ENCODE data around the gene CDCA7. TPM values are rescaled to one million over a fixed set of nuclear protein-coding genes. Genes with fewer than 3 reads are reported as not detected.
A peak's percentile ranks its signal among the peaks of the same experiment; 100 is the strongest.
"Not testable (repeated sequence)": the region's sequence is repeated elsewhere in the genome, so short reads cannot be mapped to it uniquely, and the experiment has no call there.

The CDCA7 gene
- total RNA-seq (2014; rRNA removed; shearing (Covaris generic)), result 25.1 and 27.6 TPM in 2 replicates
- polyA plus RNA-seq (2014; cell fraction: nucleus; rRNA removed), result 140 and 180 TPM in 2 replicates

DNA sequence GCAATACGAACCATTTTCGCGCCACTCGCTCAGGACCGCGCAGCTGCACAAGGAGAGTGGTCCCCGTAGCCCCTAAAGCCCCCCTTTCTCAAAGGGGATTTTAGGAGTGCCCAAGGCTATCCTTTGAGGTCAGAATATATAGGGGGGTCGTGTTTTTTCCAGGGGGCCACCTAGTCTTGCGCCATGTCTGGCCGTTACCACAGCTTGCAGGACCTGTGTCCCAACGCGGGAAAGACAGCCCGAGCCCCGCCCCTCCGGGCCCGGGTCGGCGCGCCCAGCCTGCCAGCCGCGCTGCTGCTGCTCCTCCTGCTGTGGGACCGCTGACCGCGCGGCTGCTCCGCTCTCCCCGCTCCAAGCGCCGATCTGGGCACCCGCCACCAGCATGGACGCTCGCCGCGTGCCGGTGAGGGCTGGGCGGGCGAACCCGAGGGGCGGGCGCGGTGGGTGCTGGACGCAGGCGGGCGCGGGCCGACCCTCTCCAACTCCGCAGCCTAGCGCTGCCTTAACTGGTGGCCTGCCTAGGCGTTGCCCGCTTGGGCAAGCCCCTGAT, at the start of gene CDCA7:
Gene CDCA7 (plus strand): TSS at position 291 of the 550 bp plus-strand sequence. CDS start 92 bp downstream, at position 383.
- DNase-seq (ENCODE audit: extremely low read depth, low read depth), result peak; percentile 51

DNA sequence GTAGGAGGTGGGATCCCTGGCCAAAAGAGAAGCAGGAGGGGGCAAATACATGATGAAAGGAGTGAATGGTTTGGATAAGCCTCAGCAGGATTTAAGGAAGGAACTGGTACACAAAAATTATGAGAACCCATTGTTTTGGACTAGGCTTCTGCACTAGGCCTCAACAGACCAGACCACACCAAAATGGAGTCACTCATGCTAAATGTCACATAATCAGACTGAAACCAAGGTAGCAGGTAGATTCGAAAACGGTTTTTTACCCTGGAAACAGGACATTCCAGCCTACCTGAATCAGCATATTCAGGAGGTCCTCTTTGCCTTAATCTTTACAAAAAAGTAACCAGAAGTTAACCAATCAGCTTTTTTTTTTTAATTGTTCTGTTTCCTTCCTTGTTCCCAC, 49.4 kb upstream of the CDCA7 start:
- no peak for DNase-seq (ENCODE audit: extremely low read depth, low read depth)

DNA sequence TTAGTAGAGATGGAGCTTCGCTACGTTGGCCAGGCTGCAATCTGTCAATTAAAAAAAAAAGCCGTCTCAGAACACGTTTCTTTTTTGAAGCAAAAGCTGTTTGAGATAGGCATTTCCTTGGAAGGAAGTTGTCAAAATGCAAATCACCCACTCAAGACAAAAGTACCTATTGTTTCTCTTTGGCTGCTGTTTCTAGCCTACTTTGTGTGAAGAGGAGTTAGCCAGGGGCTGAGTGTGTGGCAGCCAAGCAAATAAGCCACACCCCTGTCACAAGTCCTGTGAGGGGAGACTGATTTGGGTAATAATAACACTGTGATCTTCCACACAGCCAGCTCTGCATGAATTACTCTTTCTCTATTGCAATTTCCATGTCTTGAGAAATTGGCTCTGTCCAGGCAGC, 47.4 kb upstream of the CDCA7 start:
- DNase-seq (ENCODE audit: extremely low read depth, low read depth), result no peak

DNA sequence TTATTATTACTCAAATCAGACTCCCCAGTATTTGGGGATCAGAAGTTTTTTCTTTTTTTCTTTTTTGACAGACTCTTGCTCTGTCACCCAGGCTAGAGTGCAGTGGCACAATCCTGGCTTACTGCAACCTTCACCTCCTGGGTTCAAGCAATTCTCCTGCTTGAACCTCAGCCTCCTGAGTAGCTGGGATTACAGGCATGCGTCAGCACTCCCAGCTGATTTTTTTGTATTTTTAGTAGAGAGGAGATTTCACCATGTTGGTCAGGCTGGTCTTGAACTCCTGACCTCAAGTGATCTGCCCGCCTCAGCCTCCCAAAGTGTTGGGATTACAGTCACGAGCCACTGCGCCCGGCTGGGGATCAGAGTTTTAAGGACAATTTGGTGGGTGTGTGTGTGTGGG, 45.3 kb upstream of the CDCA7 start:
- not testable (repeated sequence) for DNase-seq (ENCODE audit: extremely low read depth, low read depth)

DNA sequence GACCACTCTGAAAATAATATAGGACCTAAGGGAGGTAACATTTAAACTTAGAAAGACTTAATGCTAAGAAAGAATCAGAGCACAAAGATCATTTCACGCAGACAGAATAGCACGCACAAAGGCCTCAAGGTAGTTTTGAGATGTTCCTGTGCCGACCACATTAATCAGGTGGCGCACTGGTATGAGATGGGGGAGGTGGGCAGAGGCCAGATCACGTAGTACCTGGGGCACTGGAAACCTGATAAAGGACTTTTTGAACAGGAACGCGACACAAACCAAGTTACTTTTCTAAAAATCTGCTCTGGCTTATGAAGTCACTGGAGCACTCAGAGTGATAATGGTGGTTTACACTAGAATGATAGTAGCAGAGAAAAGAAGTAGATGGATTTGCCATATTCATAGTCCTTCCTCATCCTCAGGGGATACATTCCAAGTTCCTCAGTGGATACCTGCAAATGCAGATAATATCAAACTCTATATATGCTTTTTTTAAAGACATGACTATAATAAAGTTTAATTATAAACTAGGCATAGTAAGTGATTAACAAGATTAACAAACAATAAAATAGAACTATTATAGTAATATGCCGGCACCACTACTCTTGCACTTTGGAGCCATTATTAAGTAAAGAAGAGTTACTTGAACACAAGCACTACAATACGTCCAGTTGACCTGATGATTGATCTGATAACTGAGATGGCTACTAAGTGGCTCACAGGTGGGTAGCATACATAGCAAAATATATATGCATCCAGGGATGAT, 42.6 kb upstream of the CDCA7 start:
- no peak for DNase-seq (ENCODE audit: extremely low read depth, low read depth)

DNA sequence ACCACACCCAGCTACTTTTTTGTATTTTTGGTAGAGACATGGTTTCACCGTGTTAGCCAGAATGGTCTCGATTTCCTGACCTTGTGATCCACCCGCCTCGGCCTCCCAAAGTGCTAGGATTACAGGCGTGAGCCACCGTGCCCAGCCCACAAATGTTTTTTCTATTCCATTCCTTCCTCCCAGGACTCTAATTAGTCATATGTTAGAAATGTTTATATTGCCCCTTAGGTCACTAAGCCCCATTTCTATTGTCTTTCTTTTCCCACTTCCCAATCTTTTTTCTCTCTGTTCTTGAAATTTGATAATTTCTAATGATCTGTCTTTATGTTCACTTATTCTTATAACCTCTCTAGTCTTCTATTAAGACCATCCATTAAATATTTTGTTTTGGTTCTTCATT, 31.3 kb upstream of the CDCA7 start:
- DNase-seq (ENCODE audit: extremely low read depth, low read depth), result no peak

DNA sequence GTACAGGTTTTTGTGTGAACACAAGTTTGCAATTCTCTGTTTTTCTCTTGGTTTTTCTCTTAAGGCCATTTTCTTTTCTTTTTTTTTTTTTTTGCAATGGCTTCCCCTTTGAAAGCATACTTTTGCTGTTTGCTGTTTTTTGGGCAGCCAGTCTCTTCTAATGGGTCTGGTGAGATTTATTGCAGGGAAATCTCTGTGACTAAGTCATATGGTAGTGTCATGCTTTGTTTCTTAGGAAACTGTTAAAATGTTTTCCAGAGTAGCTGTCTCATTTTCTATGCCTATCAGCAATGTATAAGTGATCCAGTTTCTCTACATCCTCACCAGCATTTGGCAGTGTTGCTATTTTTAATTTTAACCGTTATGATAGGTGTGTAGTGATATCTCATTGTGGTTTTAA, 27.9 kb upstream of the CDCA7 start:
- no peak for DNase-seq (ENCODE audit: extremely low read depth, low read depth)

DNA sequence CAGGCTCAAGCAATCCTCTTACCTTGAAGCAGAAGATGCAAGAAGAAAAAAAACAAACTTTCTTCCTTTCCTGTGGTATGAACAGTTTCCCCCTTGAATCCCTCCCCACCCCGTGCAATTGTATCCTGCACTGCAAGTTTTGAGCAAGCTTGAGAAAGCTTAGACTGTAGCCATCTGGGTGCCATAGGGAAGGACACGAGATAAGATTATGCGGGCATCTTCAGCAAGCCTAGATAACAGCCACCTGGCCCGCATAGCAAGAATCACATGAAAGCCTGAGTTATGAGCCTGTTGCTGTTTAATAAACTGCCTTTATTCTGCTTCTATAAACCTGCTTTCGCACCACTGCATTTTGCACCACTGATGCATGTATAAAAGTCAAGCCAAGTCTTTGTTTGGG, 27.3 kb upstream of the CDCA7 start:
- no peak for DNase-seq (ENCODE audit: extremely low read depth, low read depth)

DNA sequence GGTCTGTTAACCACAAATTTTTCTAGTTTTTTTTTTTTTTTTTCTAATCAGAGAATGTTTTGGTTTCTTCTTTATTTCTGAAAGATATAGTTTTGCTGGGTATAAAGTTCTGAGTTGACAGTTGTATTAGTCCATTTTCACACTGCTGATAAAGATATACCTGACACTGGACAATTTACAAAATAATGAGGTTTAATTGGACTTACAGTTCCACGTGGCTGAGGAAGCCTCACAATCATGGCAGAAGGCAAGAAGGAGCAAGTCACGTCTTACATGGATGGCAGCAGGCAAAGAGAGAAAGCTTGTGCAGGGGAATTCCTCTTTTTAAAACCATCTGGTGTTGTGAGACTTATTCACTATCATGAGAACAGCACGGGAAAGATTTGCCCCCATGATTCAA, 21.7 kb upstream of the CDCA7 start:
- not testable (repeated sequence) for DNase-seq (ENCODE audit: extremely low read depth, low read depth)

DNA sequence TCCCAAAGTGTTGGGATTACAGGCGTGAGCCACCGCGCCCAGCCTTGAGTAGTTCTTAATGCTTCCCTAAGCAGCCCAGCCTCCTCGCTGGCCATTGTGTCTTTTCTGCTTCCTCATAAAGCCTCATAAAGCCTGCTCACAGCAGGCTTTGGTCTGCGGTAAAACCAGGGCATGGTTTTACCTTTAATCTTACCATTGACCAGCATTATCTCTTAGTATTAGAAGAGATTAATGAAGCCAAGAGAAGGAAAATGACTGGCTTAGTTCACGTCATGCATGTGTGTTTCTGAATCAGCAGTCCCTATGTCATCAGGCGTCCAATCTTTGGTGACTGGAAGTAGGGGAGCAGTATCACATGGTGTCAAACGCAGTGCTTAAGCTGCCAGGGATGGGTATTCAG, 14.9 kb upstream of the CDCA7 start:
- DNase-seq (ENCODE audit: extremely low read depth, low read depth), result no peak

DNA sequence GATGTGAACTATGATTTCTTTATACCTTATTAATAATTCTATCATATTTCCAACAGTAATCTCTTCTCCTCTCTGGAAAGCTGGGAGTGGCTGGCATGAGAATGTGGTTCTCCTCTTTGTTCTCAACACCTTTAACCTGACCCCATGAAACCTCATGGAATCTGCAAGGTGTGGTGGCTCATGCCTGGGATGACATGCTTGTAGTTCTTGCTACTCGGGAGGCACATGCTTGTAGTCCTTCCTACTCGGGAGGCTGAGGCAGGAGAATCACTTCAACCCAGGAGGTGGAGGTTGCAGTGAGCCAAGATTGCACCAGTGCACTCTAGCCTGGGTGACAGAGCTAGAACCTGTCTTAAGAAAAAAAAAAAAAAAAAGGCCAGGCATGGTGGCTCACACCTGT, 10.8 kb upstream of the CDCA7 start:
- DNase-seq (ENCODE audit: extremely low read depth, low read depth), result no peak

DNA sequence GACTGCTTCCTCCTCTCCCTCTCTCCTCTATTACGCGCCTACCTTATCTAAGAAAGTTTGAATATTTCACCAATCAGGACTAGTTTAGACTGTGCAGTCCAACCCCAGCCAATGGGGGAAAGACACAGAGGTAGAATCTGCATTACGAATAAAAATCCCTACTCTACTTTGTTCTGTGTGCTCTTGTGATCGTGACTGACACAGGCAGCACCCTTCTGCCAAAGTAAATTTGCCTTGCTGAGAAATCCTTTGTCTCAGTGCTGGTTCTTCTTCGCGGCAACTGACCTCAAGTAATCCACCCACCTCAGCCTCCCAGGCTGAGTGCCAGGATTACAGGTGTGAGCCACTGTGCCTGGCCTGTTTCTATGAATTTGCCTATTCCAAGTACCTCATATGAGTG, 8.6 kb upstream of the CDCA7 start:
- DNase-seq (ENCODE audit: extremely low read depth, low read depth), result no peak

DNA sequence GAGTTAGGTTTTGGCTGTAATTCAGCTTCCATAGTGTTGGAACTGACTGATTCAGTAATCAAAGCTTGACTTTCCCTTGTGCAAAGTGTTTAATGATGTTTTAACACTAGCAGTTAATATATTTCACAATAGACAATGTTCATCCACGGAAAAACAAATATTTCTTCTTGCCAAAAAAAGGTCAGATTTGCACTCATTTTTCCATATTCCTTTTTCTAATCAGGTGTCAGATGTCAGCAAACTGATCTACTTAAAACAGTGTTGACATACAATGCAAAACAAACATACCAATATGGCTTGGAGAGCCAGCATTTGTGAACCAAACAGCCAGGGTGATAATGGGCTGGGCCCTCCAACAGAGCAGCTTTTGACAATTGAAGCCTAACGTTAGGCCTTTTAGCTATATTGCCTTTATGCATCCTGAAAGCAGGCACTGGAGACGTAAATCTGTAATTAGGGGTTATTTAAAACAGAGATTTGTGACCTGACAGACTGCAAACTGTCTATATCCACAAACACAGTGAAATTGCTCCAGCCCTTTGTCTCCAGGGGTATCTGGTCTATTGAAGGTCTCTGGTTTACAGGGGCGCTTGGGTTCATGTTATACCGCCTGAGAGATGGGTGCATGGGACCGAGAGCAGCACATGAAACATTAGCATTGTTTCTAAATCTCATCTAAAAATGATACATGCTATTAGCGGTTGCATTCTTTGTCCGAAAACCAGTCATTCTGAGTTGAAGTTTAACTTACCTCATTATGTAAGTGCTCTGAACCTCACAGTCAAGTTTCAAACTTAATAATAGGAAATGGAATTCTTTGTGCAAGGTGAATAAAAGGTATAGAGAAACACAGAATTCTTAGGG, 7.1 kb upstream of the CDCA7 start:
- no peak for DNase-seq (ENCODE audit: extremely low read depth, low read depth)

DNA sequence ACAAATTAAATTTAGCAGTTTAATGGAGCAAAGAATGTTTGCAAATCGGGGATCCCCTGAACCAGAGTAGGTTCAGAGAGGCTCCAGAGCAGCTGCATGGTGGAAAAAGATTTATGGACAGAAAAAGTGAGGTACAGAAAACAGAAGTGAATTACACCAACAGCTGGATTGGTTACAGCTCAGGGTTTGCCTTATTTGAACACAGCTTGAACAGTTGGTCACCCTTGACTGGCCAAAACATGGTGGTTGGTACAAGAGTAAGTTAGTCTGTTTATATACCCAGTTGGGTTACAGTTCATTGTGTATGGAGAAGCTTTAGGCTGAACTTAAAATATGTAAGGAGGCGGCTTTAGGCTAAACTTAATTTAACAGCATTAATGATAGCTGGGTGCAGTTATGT, 5.4 kb upstream of the CDCA7 start:
- DNase-seq (ENCODE audit: extremely low read depth, low read depth), result no peak

DNA sequence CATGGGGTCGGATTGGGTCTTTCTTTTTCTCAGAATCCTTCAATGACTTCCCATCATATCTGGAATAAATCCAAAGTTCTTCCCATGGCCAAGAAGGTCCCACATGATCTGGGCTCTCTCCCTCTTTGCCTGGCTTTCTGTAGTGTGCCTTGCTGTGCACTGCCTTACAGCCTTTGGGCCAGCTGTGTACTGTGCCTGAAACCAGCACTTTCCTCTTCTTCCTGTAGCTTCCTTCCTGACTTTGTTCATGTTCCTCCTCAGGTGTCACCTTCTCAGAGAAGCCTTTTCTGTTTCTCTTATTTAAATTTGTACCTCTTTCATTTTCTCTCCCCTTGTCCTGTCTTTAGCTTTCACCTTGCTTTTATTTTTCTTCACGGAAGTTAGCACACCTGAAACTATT, 4.3 kb upstream of the CDCA7 start:
- no peak for DNase-seq (ENCODE audit: extremely low read depth, low read depth)

DNA sequence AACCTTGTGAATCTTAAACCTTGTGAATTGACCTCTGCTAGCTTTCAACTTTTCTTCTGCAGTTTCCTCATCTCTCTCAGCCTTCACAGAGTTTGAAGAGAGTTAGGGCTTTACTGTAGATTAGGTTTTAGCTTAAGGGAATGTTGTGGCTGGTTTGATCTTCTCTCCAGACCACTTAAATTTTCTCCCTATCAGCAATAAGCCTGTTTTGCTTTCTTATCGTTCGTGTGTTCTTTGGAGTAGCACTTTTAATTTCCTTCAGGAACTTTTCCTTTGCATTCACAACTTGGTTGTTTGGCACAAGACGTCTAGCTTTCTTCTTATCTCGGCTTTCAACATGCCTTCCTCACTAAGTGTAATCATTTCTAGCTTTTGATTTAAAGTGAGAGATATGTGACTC, 2.8 kb upstream of the CDCA7 start:
- DNase-seq (ENCODE audit: extremely low read depth, low read depth), result no peak

DNA sequence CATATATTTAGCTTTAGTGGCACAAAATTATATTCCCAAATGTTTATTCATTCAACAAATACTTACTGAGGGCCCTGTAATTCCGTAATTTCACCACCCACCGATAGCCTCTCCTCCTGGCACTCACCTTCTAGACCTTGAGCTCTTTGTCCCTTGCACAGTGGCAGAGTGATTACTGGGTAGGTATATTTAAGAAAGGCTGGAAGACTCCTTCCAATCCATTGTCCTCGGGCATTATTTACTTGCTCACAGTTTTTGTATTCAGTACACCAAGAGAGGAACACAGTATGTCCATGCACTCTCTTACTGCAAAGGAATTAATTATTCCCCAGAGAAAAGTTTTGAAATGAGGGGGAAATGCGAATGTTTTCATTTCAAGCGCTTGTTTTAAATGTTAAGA, 1.1 kb upstream of the CDCA7 start:
- no peak for DNase-seq (ENCODE audit: extremely low read depth, low read depth)

DNA sequence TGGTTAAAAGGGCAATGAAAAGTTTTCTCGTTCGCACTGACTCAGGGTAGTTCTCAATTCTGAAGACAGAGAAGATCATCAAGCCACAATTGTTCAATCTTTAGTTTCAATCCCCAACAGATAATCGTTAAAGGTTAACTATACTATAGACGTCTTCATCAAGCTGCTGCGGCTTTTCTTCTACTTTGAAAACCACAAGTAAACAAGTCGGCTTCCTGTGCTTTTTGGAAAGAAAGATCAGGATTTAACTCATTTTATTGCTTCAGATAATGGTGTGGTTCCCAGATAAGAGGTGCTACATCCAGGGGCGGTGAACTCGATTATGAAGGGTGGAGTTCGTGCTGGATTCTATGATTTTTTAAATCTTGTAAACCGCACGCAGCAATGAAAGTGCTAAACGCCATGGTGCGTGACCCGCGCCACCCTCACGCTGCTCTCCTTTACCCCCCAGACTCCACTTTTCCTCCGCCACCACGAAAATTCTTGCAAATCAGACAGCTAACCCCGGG, 545 bp upstream of the CDCA7 start:
- no peak for DNase-seq (ENCODE audit: extremely low read depth, low read depth)

DNA sequence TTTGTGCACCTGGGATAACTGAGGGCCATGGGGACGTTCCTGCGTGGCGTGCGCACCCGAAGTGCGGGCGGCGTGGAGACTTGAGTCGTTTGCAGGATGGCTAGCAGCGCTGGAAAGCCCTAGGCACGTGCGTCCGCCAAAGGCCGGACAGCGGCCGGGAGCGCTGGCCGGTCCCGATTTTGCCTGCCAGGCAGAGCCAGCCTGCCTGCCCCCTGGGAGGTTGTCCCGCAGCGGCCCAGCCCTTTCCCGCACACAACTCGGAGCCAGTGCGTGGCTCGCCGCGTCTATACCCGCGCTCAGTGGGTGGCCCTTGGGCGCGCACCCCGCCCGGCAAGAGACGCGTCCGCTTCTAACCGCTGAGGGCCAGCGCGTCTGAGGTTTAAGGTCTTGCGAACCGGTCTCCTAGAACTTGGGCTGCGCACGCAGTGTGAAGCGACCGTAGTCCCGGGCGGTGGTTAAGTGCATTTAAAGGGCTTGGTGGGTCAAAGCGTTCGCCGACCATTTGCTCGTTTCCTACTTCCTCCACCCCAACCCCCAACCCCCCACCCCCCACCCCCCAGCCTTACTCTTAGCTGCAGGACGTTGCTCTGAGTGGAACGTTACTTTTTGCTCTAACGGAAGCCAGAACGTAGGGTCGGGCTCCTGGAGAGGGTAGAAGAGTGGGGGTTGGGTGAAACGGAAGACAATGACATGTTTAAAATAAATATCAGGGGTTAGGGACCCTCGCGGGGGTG, 627 bp downstream of the CDCA7 start:
- peak; percentile 45 for DNase-seq (ENCODE audit: extremely low read depth, low read depth)

DNA sequence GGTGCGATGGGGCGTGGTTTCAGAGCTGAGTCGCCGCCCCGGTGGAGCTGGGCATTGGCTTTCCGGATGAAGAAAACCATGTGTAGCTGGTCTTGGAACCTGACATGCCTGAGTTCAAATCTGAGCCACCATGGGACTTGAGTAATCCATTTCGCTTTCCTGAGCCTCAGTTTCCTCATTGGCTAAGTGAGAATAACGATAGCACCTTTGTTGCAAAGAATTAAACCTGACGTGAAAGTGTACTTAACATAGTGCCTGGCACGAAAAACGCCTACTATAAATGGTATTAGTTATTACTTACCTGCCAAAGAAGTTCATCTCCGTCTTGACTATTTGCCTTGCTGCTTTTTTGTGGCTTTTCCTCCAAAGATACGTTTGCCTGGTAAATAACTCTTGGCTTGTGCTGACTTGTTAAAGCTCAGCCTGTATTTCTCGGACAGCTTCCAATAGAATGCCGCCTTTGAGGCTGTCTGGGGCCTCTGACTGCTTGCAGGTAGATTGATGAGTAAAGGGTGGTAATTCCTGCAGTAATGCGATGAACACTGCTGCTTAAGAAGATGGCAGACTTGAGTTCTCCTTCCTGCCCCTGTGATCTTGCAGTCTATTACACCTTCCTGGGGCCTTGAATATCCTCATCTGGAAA, 1.3 kb downstream of the CDCA7 start:
- no peak for DNase-seq (ENCODE audit: extremely low read depth, low read depth)

All from NCI-H460 (cell line).